GM12801 (cell line): ENCODE measurements around the gene PSPH.

ENCODE experiments used
- CTCF ChIP-seq: IDR thresholded peaks from one replicate; pipeline ENCODE4 v1.5.1; 2011; ENCODE audit warnings: control low read depth; ENCODE audit not compliant: insufficient read length; ENCODE audit errors: extremely low read depth

The PSPH gene

GRCh38 chr7:56033671-56034432, 17.4 kb downstream of the PSPH start:
- TF ChIP-seq CTCF: no peak

- TF ChIP-seq CTCF: no peak
Observed at GRCh38 chr7:56030340-56030739, 20.9 kb downstream of the PSPH start.

DNA sequence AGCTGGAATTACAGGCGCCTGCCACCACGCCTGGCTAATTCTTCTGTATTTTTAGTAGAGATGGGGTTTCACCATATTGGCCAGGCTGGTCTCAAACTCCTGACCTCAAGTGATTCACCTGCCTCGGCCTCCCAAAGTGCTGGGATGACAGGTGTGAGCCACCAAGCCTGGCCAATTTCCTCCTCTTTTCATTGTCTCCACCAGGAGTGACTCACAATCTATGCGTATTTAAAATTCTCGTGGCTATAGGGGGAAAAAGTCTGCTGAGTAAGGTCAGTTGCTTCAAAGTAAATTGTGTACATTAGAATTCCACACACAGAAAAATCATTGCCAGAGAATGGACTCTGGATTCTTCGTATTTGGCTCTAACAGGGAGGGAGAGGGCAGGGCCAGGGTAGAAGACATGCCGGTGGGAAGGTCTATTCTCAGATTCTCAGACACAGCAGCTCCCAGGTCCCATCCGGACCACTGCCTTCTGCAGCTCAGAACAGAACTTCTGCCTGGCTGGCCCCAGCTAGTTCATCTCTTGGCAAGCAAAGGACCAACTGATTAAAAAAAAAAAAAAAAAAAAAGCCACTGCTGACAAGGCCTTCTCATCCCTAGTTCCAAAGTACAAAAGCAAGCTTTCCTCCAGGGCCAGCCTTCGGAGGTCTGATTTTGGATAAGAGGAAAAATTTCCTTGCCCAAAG, 22.2 kb downstream of the PSPH start:
- no peak for TF ChIP-seq CTCF

DNA sequence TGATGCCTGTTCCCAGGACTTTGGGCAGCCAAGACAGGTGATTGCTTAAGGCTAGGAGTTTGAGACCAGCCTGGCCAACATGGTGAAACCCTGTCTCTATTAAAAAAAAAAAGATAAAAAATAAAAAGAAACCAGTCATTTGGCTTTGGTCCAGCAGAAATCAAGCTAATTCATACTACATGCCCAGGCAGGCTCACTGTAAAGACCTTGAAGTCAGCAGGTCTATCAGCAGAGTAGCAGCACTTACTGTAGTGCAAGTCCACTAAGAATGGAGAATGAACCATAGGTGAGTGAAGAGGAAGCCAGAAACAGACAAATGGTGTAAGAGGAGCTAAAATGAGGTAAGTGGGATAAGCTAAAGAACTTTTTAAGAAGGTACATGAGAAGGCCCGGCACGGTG, 24.7 kb downstream of the PSPH start:
- no peak for TF ChIP-seq CTCF

DNA sequence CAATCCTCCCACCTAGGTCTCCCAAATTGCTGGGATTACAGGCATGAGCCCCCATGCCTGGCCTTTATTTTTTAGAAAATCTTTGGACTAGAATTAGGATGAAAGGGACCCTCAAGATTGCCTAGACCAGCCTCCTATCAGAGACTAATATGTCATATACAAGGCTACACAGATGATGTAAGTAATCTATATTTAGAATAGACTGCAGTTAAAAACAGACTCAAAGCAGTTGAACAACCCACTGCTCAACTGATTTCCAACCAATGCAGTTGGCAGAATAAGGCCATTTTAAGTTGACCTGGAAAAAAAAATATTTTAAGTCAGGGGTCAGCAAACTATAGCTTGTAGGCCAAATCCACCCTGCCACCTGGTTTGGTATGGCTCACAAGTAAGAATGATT, 27.7 kb downstream of the PSPH start:
- no peak for TF ChIP-seq CTCF

GRCh38 chr7:56019501-56019900, 31.7 kb downstream of the PSPH start:
- no peak for TF ChIP-seq CTCF

DNA sequence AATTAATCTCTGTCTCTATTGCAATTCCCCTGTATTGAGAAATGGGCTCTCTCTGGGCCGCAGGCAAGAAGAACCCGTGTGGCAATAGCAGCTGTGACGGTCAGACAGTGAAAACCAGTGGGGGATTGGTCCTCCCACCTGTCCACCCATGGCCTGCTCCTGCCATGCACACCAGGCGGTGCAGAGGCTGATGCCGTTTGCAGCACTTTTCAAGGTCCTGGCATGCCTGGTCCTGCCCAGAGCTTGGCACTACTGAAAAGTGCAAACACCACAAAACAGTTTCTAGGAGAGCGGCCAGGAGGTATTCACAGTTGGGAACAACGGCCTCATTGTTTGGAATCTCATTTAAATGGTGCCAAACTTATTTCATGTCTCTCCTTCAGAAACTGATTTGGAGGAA, 41.5 kb downstream of the PSPH start:
- TF ChIP-seq CTCF: no peak
